ENCODE results near the gene CPB1. TPM values are rescaled to one million over a fixed set of nuclear protein-coding genes. Genes with fewer than 3 reads are reported as not detected.

The CPB1 gene
- total and polyA plus RNA-seq, 12 donors, result 15.7 to 569 (median 104) TPM

- Histone ChIP-seq H3K9me3 (replicated peaks in 1 of 3) (no peaks in the 10 kb centered on the region), H3K27ac (no peak overlapping the region), H3K36me3 (replicated peaks in 1 of 2) (no peaks in the 10 kb centered on the region), H3K27me3 (no peaks in the 10 kb centered on the region), H3K4me3 (no peak overlapping the region), H3K4me1 (replicated peaks in 1 of 2) (peaks cover 23 to 27% of the 10 kb centered on the region in 2 donors)
- TF ChIP-seq CTCF (IDR thresholded peaks at IDR 0.05) (no peak), POLR2A (IDR thresholded peaks at IDR 0.05) (no peak)
- intact Hi-C loops (cut with DNase I), result no loop called here
- 75 to 80% (median 77%) methylated on average over 7 of the region's 7 CpGs for WGBS, 4 donors
- DNase-seq, result no peak
These were observed 24.8 kb downstream of the CPB1 start for GRCh38 chr3:148852271-148852992.

DNA sequence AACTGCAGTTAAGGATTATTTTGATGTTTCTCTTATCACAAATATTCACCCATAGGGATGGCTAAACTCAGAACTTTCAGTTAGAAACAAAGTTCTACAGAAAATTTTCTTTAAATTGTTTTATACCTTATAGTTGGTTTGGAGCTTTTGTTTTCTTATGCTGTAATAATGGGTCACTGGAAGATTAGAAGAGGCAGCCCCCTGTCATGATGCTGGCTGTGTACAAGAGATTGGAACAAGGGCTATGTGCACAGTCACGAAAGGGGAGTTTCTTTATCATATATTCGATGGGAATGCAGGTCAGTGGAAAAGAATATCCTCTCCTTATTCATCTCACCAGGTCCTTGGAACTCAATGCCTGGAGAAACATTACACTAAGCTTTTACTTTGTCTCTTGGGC, 25.5 kb downstream of the CPB1 start:
- DNase-seq, result no peak
- intact Hi-C loops (cut with DNase I), result no loop called here
- 66 to 81% (median 70%) methylated on average over 2 of the region's 2 CpGs for WGBS, 4 donors
- Histone ChIP-seq H3K4me1 (replicated peaks in 1 of 2) (peaks cover 18 to 21% of the 10 kb centered on the region in 2 donors), H3K27me3 (no peaks in the 10 kb centered on the region), H3K9me3 (replicated peaks in 1 of 3) (no peaks in the 10 kb centered on the region), H3K27ac (peak overlapping the region in 2 of 5 donors; percentile 26 to 30), H3K36me3 (replicated peaks in 1 of 2) (no peaks in the 10 kb centered on the region), H3K4me3 (no peak overlapping the region)
- no peak for TF ChIP-seq POLR2A (IDR thresholded peaks at IDR 0.05)
- TF ChIP-seq CTCF (IDR thresholded peaks at IDR 0.05), result no peak

- no peaks in the 10 kb centered on the region for H3K36me3 ChIP-seq (replicated peaks in 1 of 2)
- intact Hi-C loops (cut with DNase I), result no loop called here
- no peaks in the 10 kb centered on the region for H3K27me3 ChIP-seq
- no peak for DNase-seq
- TF ChIP-seq POLR2A (IDR thresholded peaks at IDR 0.05), result no peak
- TF ChIP-seq CTCF (IDR thresholded peaks at IDR 0.05), result no peak
- H3K27ac ChIP-seq, result no peak overlapping the region
- H3K4me1 ChIP-seq (replicated peaks in 1 of 2), result peaks cover 18% of the 10 kb centered on the region in 2 donors
- no peak overlapping the region for H3K4me3 ChIP-seq
- H3K9me3 ChIP-seq (replicated peaks in 1 of 3), result no peaks in the 10 kb centered on the region
These were observed 26.4 kb downstream of the CPB1 start for GRCh38 chr3:148854061-148854460.

GRCh38 chr3:148856384-148856783, 28.8 kb downstream of the CPB1 start:
- Histone ChIP-seq H3K27me3 (no peaks in the 10 kb centered on the region), H3K27ac (peak overlapping the region in 1 of 5 donors; percentile 5), H3K36me3 (replicated peaks in 1 of 2) (no peaks in the 10 kb centered on the region), H3K9me3 (replicated peaks in 1 of 3) (no peaks in the 10 kb centered on the region), H3K4me3 (no peak overlapping the region), H3K4me1 (replicated peaks in 1 of 2) (peaks cover 18% of the 10 kb centered on the region in 2 donors)
- no peak for TF ChIP-seq CTCF (IDR thresholded peaks at IDR 0.05)
- 47 to 69% (median 63%) methylated on average over 3 of the region's 3 CpGs for WGBS, 4 donors
- DNase-seq, result peak in 2 of 7 donors; percentile 20 to 24
- intact Hi-C loops (cut with DNase I), result no loop called here
